GM23338 (cell line): ENCODE results near the gene SLC25A10. TPM values are rescaled to one million over a fixed set of nuclear protein-coding genes. Genes with fewer than 3 reads are reported as not detected.

Experiments
- ATAC-seq: fragments of 200-7000 bp; cut with Tn5 transposase; 3 replicates; pipeline ENCODE4 v1.9.1; 2020
- DNase-seq: peaks from one replicate; pipeline ENCODE4 v3.0.0-alpha.2; 2015; ENCODE audit warnings: low spot score
- H2AFZ ChIP-seq: fragments of 200-600 bp; sonication (generic); 2 replicates; pipeline ENCODE4 v1.8.0; 2016; ENCODE audit warnings: antibody characterized with exemption, mild to moderate bottlenecking, moderate library complexity
- H3F3A ChIP-seq: fragments of 200-600 bp; sonication (generic); replicated peaks from 2 replicates; pipeline ENCODE4 v1.8.0; 2017; ENCODE audit warnings: antibody characterized with exemption, mixed run types, low read depth
- H3K27ac ChIP-seq: fragments of 200-600 bp; sonication (generic); 2 replicates; pipeline ENCODE4 v1.6.1; 2016; ENCODE audit warnings: low read depth
- H3K27me3 ChIP-seq: fragments of 200-600 bp; sonication (generic); 2 replicates; pipeline ENCODE4 v1.8.0; 2016; ENCODE audit warnings: mild to moderate bottlenecking, mixed run types, moderate library complexity; ENCODE audit not compliant: insufficient read depth
- H3K36me3 ChIP-seq: fragments of 200-600 bp; sonication (generic); 2 replicates; pipeline ENCODE4 v1.8.0; 2016; ENCODE audit warnings: mild to moderate bottlenecking; ENCODE audit not compliant: insufficient read depth
- H3K4me1 ChIP-seq: fragments of 200-600 bp; sonication (generic); 2 replicates; pipeline ENCODE4 v1.8.0; 2016; ENCODE audit warnings: mild to moderate bottlenecking, moderate library complexity; ENCODE audit not compliant: insufficient read depth
- H3K4me2 ChIP-seq: fragments of 200-600 bp; sonication (generic); 2 replicates; pipeline ENCODE4 v1.7.1; 2017; ENCODE audit warnings: mixed run types
- H3K4me3 ChIP-seq: fragments of 200-600 bp; sonication (generic); 2 replicates; pipeline ENCODE4 v1.6.1; 2016; ENCODE audit warnings: mixed run types
- H3K79me2 ChIP-seq: fragments of 200-600 bp; sonication (generic); replicated peaks from 2 replicates; pipeline ENCODE4 v1.8.0; 2017; ENCODE audit warnings: mild to moderate bottlenecking; ENCODE audit not compliant: insufficient read depth
- H3K9me2 ChIP-seq: fragments of 200-600 bp; sonication (generic); 2 replicates; pipeline ENCODE4 v1.8.0; 2017; ENCODE audit not compliant: insufficient read depth
- H4K20me1 ChIP-seq: fragments of 200-600 bp; sonication (generic); replicated peaks from 2 replicates; pipeline ENCODE4 v1.8.0; 2017; ENCODE audit warnings: mild to moderate bottlenecking; ENCODE audit not compliant: insufficient read depth
- H3K27ac Mint-ChIP-seq: 2 replicates; pipeline ENCODE4 v1.8.0; 2020; ENCODE audit warnings: inconsistent platforms, mild to moderate bottlenecking, moderate library complexity, mixed read lengths
- H3K27me3 Mint-ChIP-seq: 3 replicates; pipeline ENCODE4 v1.8.0; 2022; ENCODE audit warnings: low read depth, mild to moderate bottlenecking, moderate library complexity, mixed read lengths, inconsistent platforms; ENCODE audit not compliant: insufficient read depth, poor library complexity
- H3K36me3 Mint-ChIP-seq: 3 replicates; pipeline ENCODE4 v1.8.0; 2021; ENCODE audit warnings: low read depth, mild to moderate bottlenecking, inconsistent platforms, moderate library complexity, mixed read lengths
- H3K4me1 Mint-ChIP-seq: 3 replicates; pipeline ENCODE4 v1.8.0; 2020; ENCODE audit warnings: mild to moderate bottlenecking, inconsistent platforms, mixed read lengths
- H3K4me3 Mint-ChIP-seq: 3 replicates; pipeline ENCODE4 v1.8.0; 2021; ENCODE audit warnings: moderate library complexity, mild to moderate bottlenecking, inconsistent platforms, mixed read lengths
- H3K9me3 Mint-ChIP-seq: 3 replicates; pipeline ENCODE4 v1.8.0; 2020; ENCODE audit warnings: moderate library complexity, mild to moderate bottlenecking, inconsistent platforms, mixed read lengths
- EZH2 ChIP-seq: fragments of 200-600 bp; sonication (generic); IDR thresholded peaks from one replicate; pipeline ENCODE4 v1.8.0; 2017; ENCODE audit warnings: antibody characterized with exemption, mild to moderate bottlenecking, low read depth; ENCODE audit not compliant: unreplicated experiment
- JUNB ChIP-seq: IDR thresholded peaks from one replicate; pipeline ENCODE4 v1.6.1; 2016; ENCODE audit warnings: antibody characterized with exemption; ENCODE audit not compliant: unreplicated experiment
- NANOG ChIP-seq: IDR thresholded peaks from 2 replicates; pipeline ENCODE4 v1.6.1; 2016; ENCODE audit warnings: antibody characterized with exemption, borderline replicate concordance
- STAT1 ChIP-seq: IDR thresholded peaks from one replicate; pipeline ENCODE4 v1.6.1; 2016; ENCODE audit warnings: antibody characterized with exemption; ENCODE audit not compliant: unreplicated experiment
- ZNF114 ChIP-seq: fragments of 250-450 bp; sonication (Bioruptor Pico); IDR thresholded peaks from 2 replicates; pipeline ENCODE4 v1.5.0; 2020; ENCODE audit warnings: mild to moderate bottlenecking, moderate library complexity
- polyA plus RNA-seq: library from polyadenylated mRNA; unstranded; fragments of >200 nt; fragmentation: Nextera tagmentation; extraction: Ambion mirVana; gene quantifications from 2 replicates; pipeline ENCODE4 v1.2.1, GENCODE V29; 2016
- total RNA-seq: library from RNA; depleted of rRNA; stranded (reverse); fragments of >200 nt; shearing (Covaris generic); gene quantifications from 2 replicates; pipeline ENCODE4 v1.2.3, GENCODE V29; 2014
- TF ChIP-seq, protein P1 (sequence below): IDR thresholded peaks from 2 replicates; pipeline ENCODE4 v1.6.1; 2016; ENCODE audit warnings: antibody characterized with exemption
- TF ChIP-seq, protein P2 (sequence below): fragments of 250-450 bp; sonication (Bioruptor Pico); IDR thresholded peaks from 2 replicates; pipeline ENCODE4 v1.5.0; 2020; ENCODE audit warnings: mild to moderate bottlenecking, moderate library complexity
- TF ChIP-seq, protein P3 (sequence below): IDR thresholded peaks from one replicate; pipeline ENCODE4 v1.6.1; 2018; ENCODE audit warnings: antibody characterized with exemption; ENCODE audit not compliant: unreplicated experiment
- TF ChIP-seq, protein P4 (sequence below), 2 experiments: fragments of 200-600 bp in 1 of 2; sonication (generic) in 1 of 2; conservative IDR thresholded peaks; 2 replicates each; pipeline versions ENCODE4 v1.5.1 to v1.6.1; 2016 to 2017; ENCODE audit warnings: antibody characterized with exemption in 2 of 2, low read depth in 2 of 2, mild to moderate bottlenecking in 2 of 2, moderate library complexity in 1 of 2

SLC25A10 gene
- total and polyA plus RNA-seq, 2 experiments from 2014 or later: 25.7 to 47.4 TPM

DNA sequence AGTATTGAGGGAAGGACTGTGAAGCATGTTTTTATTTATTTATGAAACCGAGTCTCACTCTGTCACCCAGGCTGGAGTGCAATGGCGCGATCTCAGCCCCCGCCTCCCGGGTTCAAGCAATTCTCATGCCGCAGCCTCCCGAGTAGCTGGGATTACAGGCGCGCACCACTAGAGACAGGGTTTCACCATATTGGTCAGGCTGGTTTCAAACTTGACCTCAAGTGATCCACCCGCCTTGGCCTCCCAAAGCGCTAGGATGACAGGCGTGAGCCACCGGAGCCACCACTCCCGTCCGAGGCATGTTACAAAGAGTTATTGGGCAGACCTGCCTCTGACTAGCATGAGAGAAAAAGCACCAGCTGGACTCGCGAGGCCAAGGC lies 5.9 kb upstream of the SLC25A10 start:
- H3K4me3 Mint-ChIP-seq: peak overlapping the region; percentile 46; the same call in 1 of the 3 replicates
- H3K4me1 ChIP-seq: peaks cover 21% of the 10 kb centered on the region
- no peak overlapping the region for H3K4me3 ChIP-seq
- peaks cover 45% of the 10 kb centered on the region for H3F3A ChIP-seq
- H3K27me3 Mint-ChIP-seq: peaks cover 27% of the 10 kb centered on the region
- H3K79me2 ChIP-seq: peaks cover 31% of the 10 kb centered on the region
- H4K20me1 ChIP-seq: peaks cover 8% of the 10 kb centered on the region
- no peak overlapping the region for H3K4me2 ChIP-seq
- no peaks in the 10 kb centered on the region for H3K27me3 ChIP-seq
- no peak overlapping the region for H3K27ac Mint-ChIP-seq
- DNase-seq (no peak), ATAC-seq (no peak)
- no peak overlapping the region for H3K27ac ChIP-seq
- H3K4me1 Mint-ChIP-seq: peaks cover 23% of the 10 kb centered on the region
- H2AFZ ChIP-seq: no peak overlapping the region
- TF ChIP-seq STAT1: no peak
- TF ChIP-seq, protein P1, sequence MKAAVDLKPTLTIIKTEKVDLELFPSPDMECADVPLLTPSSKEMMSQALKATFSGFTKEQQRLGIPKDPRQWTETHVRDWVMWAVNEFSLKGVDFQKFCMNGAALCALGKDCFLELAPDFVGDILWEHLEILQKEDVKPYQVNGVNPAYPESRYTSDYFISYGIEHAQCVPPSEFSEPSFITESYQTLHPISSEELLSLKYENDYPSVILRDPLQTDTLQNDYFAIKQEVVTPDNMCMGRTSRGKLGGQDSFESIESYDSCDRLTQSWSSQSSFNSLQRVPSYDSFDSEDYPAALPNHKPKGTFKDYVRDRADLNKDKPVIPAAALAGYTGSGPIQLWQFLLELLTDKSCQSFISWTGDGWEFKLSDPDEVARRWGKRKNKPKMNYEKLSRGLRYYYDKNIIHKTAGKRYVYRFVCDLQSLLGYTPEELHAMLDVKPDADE: no peak
- TF ChIP-seq, protein P2, sequence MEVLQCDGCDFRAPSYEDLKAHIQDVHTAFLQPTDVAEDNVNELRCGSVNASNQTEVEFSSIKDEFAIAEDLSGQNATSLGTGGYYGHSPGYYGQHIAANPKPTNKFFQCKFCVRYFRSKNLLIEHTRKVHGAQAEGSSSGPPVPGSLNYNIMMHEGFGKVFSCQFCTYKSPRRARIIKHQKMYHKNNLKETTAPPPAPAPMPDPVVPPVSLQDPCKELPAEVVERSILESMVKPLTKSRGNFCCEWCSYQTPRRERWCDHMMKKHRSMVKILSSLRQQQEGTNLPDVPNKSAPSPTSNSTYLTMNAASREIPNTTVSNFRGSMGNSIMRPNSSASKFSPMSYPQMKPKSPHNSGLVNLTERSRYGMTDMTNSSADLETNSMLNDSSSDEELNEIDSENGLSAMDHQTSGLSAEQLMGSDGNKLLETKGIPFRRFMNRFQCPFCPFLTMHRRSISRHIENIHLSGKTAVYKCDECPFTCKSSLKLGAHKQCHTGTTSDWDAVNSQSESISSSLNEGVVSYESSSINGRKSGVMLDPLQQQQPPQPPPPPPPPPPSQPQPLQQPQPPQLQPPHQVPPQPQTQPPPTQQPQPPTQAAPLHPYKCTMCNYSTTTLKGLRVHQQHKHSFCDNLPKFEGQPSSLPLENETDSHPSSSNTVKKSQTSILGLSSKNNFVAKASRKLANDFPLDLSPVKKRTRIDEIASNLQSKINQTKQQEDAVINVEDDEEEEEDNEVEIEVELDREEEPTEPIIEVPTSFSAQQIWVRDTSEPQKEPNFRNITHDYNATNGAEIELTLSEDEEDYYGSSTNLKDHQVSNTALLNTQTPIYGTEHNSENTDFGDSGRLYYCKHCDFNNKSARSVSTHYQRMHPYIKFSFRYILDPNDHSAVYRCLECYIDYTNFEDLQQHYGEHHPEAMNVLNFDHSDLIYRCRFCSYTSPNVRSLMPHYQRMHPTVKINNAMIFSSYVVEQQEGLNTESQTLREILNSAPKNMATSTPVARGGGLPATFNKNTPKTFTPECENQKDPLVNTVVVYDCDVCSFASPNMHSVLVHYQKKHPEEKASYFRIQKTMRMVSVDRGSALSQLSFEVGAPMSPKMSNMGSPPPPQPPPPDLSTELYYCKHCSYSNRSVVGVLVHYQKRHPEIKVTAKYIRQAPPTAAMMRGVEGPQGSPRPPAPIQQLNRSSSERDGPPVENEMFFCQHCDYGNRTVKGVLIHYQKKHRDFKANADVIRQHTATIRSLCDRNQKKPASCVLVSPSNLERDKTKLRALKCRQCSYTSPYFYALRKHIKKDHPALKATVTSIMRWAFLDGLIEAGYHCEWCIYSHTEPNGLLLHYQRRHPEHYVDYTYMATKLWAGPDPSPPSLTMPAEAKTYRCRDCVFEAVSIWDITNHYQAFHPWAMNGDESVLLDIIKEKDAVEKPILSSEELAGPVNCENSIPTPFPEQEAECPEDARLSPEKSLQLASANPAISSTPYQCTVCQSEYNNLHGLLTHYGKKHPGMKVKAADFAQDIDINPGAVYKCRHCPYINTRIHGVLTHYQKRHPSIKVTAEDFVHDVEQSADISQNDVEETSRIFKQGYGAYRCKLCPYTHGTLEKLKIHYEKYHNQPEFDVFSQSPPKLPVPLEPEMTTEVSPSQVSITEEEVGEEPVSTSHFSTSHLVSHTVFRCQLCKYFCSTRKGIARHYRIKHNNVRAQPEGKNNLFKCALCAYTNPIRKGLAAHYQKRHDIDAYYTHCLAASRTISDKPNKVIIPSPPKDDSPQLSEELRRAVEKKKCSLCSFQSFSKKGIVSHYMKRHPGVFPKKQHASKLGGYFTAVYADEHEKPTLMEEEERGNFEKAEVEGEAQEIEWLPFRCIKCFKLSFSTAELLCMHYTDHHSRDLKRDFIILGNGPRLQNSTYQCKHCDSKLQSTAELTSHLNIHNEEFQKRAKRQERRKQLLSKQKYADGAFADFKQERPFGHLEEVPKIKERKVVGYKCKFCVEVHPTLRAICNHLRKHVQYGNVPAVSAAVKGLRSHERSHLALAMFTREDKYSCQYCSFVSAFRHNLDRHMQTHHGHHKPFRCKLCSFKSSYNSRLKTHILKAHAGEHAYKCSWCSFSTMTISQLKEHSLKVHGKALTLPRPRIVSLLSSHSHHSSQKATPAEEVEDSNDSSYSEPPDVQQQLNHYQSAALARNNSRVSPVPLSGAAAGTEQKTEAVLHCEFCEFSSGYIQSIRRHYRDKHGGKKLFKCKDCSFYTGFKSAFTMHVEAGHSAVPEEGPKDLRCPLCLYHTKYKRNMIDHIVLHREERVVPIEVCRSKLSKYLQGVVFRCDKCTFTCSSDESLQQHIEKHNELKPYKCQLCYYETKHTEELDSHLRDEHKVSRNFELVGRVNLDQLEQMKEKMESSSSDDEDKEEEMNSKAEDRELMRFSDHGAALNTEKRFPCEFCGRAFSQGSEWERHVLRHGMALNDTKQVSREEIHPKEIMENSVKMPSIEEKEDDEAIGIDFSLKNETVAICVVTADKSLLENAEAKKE (CRISPR knock-in tag): no peak
- TF ChIP-seq JUNB: no peak
- TF ChIP-seq, protein P3, sequence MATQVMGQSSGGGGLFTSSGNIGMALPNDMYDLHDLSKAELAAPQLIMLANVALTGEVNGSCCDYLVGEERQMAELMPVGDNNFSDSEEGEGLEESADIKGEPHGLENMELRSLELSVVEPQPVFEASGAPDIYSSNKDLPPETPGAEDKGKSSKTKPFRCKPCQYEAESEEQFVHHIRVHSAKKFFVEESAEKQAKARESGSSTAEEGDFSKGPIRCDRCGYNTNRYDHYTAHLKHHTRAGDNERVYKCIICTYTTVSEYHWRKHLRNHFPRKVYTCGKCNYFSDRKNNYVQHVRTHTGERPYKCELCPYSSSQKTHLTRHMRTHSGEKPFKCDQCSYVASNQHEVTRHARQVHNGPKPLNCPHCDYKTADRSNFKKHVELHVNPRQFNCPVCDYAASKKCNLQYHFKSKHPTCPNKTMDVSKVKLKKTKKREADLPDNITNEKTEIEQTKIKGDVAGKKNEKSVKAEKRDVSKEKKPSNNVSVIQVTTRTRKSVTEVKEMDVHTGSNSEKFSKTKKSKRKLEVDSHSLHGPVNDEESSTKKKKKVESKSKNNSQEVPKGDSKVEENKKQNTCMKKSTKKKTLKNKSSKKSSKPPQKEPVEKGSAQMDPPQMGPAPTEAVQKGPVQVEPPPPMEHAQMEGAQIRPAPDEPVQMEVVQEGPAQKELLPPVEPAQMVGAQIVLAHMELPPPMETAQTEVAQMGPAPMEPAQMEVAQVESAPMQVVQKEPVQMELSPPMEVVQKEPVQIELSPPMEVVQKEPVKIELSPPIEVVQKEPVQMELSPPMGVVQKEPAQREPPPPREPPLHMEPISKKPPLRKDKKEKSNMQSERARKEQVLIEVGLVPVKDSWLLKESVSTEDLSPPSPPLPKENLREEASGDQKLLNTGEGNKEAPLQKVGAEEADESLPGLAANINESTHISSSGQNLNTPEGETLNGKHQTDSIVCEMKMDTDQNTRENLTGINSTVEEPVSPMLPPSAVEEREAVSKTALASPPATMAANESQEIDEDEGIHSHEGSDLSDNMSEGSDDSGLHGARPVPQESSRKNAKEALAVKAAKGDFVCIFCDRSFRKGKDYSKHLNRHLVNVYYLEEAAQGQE: no peak
- TF ChIP-seq, protein P4, sequence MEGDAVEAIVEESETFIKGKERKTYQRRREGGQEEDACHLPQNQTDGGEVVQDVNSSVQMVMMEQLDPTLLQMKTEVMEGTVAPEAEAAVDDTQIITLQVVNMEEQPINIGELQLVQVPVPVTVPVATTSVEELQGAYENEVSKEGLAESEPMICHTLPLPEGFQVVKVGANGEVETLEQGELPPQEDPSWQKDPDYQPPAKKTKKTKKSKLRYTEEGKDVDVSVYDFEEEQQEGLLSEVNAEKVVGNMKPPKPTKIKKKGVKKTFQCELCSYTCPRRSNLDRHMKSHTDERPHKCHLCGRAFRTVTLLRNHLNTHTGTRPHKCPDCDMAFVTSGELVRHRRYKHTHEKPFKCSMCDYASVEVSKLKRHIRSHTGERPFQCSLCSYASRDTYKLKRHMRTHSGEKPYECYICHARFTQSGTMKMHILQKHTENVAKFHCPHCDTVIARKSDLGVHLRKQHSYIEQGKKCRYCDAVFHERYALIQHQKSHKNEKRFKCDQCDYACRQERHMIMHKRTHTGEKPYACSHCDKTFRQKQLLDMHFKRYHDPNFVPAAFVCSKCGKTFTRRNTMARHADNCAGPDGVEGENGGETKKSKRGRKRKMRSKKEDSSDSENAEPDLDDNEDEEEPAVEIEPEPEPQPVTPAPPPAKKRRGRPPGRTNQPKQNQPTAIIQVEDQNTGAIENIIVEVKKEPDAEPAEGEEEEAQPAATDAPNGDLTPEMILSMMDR (conservative IDR thresholded peaks at IDR 0.05; ENCODE audit: low read depth in 2 of 2): no peak
- no peak for TF ChIP-seq ZNF114 (CRISPR knock-in tag)
- TF ChIP-seq EZH2: no peak
- no peak for TF ChIP-seq NANOG
- H3K36me3 ChIP-seq: peaks cover 7% of the 10 kb centered on the region
- no peaks in the 10 kb centered on the region for H3K9me3 Mint-ChIP-seq
- H3K36me3 Mint-ChIP-seq: peaks cover 50% of the 10 kb centered on the region
- no peaks in the 10 kb centered on the region for H3K9me2 ChIP-seq
